KMS-11 (cell line): Measurements from ENCODE around the gene PTGDR.

Experiments
- H2AFZ ChIP-seq: fragments of 200-600 bp; sonication (generic); 2 replicates; pipeline ENCODE4 v1.6.1; 2016; ENCODE audit warnings: antibody characterized with exemption, mixed run types, low read depth
- H3K27ac ChIP-seq: fragments of 200-600 bp; sonication (generic); 2 replicates; pipeline ENCODE4 v1.6.1; 2016; ENCODE audit warnings: mild to moderate bottlenecking, mixed run types
- H3K27me3 ChIP-seq: fragments of 200-600 bp; sonication (generic); 2 replicates; pipeline ENCODE4 v1.6.1; 2017; ENCODE audit warnings: mild to moderate bottlenecking, low read depth, mixed run types, moderate library complexity; ENCODE audit not compliant: insufficient read depth
- H3K36me3 ChIP-seq: fragments of 200-600 bp; sonication (generic); 2 replicates; pipeline ENCODE4 v1.6.1; 2017; ENCODE audit warnings: mild to moderate bottlenecking, mixed run types; ENCODE audit not compliant: insufficient read depth
- H3K4me1 ChIP-seq: fragments of 200-600 bp; sonication (generic); 2 replicates; pipeline ENCODE4 v1.6.1; 2016; ENCODE audit warnings: mild to moderate bottlenecking, low read depth, mixed run types; ENCODE audit not compliant: poor library complexity, severe bottlenecking
- H3K4me2 ChIP-seq: fragments of 200-600 bp; sonication (generic); 2 replicates; pipeline ENCODE4 v1.7.0; 2016; ENCODE audit warnings: mild to moderate bottlenecking, mixed run types
- H3K4me3 ChIP-seq: fragments of 200-600 bp; sonication (generic); IDR thresholded peaks from 2 replicates; pipeline ENCODE4 v1.6.1; 2017; ENCODE audit warnings: low read depth, low read length, mixed read lengths; ENCODE audit not compliant: insufficient read depth
- H3K79me2 ChIP-seq: fragments of 200-600 bp; sonication (generic); 2 replicates; pipeline ENCODE4 v1.6.1; 2016; ENCODE audit warnings: low read depth, mixed run types; ENCODE audit not compliant: insufficient read depth
- H3K9ac ChIP-seq: fragments of 200-600 bp; sonication (generic); 2 replicates; pipeline ENCODE4 v1.6.1; 2016; ENCODE audit warnings: mild to moderate bottlenecking, mixed run types
- H4K20me1 ChIP-seq: fragments of 200-600 bp; sonication (generic); 2 replicates; pipeline ENCODE4 v1.6.1; 2016; ENCODE audit warnings: mild to moderate bottlenecking, mixed run types; ENCODE audit not compliant: insufficient read depth
- TF ChIP-seq, protein P1 (sequence below): fragments of 200-600 bp; sonication (generic); conservative IDR thresholded peaks from 2 replicates; pipeline ENCODE4 v1.6.1; 2017; ENCODE audit warnings: low read depth, mild to moderate bottlenecking, antibody characterized with exemption, low read length, moderate library complexity, mixed read lengths

The PTGDR gene

GRCh38 chr14:52277552-52277951 is 10.1 kb downstream of the PTGDR start:
- H3K9ac ChIP-seq, result no peak overlapping the region
- H3K4me2 ChIP-seq, result no peak overlapping the region
- H3K27me3 ChIP-seq, result no peaks in the 10 kb centered on the region
- H4K20me1 ChIP-seq, result no peaks in the 10 kb centered on the region
- H3K27ac ChIP-seq, result no peak overlapping the region
- H3K36me3 ChIP-seq, result no peaks in the 10 kb centered on the region
- TF ChIP-seq, protein P1, sequence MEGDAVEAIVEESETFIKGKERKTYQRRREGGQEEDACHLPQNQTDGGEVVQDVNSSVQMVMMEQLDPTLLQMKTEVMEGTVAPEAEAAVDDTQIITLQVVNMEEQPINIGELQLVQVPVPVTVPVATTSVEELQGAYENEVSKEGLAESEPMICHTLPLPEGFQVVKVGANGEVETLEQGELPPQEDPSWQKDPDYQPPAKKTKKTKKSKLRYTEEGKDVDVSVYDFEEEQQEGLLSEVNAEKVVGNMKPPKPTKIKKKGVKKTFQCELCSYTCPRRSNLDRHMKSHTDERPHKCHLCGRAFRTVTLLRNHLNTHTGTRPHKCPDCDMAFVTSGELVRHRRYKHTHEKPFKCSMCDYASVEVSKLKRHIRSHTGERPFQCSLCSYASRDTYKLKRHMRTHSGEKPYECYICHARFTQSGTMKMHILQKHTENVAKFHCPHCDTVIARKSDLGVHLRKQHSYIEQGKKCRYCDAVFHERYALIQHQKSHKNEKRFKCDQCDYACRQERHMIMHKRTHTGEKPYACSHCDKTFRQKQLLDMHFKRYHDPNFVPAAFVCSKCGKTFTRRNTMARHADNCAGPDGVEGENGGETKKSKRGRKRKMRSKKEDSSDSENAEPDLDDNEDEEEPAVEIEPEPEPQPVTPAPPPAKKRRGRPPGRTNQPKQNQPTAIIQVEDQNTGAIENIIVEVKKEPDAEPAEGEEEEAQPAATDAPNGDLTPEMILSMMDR, result no peak
- no peaks in the 10 kb centered on the region for H3K79me2 ChIP-seq
- no peak overlapping the region for H3K4me3 ChIP-seq
- no peaks in the 10 kb centered on the region for H3K4me1 ChIP-seq
- H2AFZ ChIP-seq, result no peak overlapping the region

- H3K4me2 ChIP-seq, result no peak overlapping the region
- H3K4me1 ChIP-seq, result no peaks in the 10 kb centered on the region
- H3K27ac ChIP-seq, result no peak overlapping the region
- no peak overlapping the region for H3K9ac ChIP-seq
- H3K79me2 ChIP-seq, result no peaks in the 10 kb centered on the region
- H3K27me3 ChIP-seq, result no peaks in the 10 kb centered on the region
- H2AFZ ChIP-seq, result no peak overlapping the region
- no peaks in the 10 kb centered on the region for H4K20me1 ChIP-seq
- no peaks in the 10 kb centered on the region for H3K36me3 ChIP-seq
- H3K4me3 ChIP-seq, result no peak overlapping the region
- TF ChIP-seq, protein P1, result no peak
Measured at GRCh38 chr14:52279408-52279807, 11.9 kb downstream of the PTGDR start.

DNA sequence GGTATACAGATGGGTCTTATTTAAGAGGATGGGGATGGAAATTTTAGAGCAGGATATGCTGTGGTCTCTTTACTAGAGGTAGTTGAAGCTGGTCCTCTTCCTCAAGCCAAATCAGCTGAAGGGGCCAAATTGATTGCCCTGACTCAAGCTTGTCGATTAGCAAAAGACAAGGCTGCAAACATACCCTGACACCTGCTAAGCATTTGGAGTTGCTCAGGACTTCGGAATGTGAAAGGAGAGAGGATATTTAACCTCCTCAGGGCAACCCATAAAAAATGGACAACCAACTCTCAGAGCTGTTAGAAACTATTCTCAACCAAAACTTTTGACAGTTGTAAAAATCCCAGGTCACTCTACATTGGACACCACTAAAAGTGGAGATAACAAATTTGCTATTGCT is 15.6 kb downstream of the PTGDR start:
- Histone ChIP-seq H2AFZ (no peak overlapping the region), H3K9ac (no peak overlapping the region), H3K4me3 (no peak overlapping the region), H3K4me1 (no peaks in the 10 kb centered on the region), H3K36me3 (no peaks in the 10 kb centered on the region), H3K27me3 (no peaks in the 10 kb centered on the region), H3K4me2 (no peak overlapping the region), H3K27ac (no peak overlapping the region), H3K79me2 (no peaks in the 10 kb centered on the region), H4K20me1 (no peaks in the 10 kb centered on the region)
- TF ChIP-seq, protein P1, result no peak

GRCh38 chr14:52286661-52287649 is 19.5 kb downstream of the PTGDR start:
- no peak overlapping the region for H3K4me3 ChIP-seq
- H3K36me3 ChIP-seq, result no peaks in the 10 kb centered on the region
- no peaks in the 10 kb centered on the region for H3K79me2 ChIP-seq
- no peak overlapping the region for H2AFZ ChIP-seq
- no peaks in the 10 kb centered on the region for H4K20me1 ChIP-seq
- no peak overlapping the region for H3K9ac ChIP-seq
- TF ChIP-seq, protein P1, result no peak
- H3K27me3 ChIP-seq, result no peaks in the 10 kb centered on the region
- H3K27ac ChIP-seq, result no peak overlapping the region
- no peaks in the 10 kb centered on the region for H3K4me1 ChIP-seq
- H3K4me2 ChIP-seq, result no peak overlapping the region
